ENCODE results near the gene USP17L22. TPM values are rescaled to one million over a fixed set of nuclear protein-coding genes. Genes with fewer than 3 reads are reported as not detected.
"Not testable (repeated sequence)": the region's sequence is repeated elsewhere in the genome, so short reads cannot be mapped to it uniquely, and the experiment has no call there.

Gene USP17L22
- total and polyA plus RNA-seq, 2 of the 4 experiments (the other 2 are of a cell fraction), result not detected

DNA sequence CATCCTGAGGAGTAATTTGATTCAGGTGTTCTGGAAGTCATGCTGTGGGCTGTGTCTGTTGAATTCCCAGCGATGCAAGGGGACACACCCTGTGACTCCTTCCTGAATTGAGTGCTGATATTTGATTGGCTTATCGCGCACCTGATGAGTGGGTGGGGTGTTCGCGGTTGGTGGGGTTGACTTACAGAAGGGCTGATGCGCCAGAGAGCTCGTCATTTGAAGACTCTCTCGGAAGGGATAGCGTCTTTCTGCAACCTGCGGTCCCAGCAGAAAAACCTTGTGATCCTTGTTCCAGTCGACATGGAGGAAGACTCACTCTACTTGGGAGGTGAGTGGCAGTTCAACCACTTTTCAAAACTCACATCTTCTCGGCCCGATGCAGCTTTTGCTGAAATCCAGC, 4.8 kb upstream of the USP17L22 start, which contains the start of gene USP17L21:
Gene USP17L21, plus strand, starts transcription at position 301 of the 400 bp plus-strand sequence. Its CDS starts 0 bp downstream, at position 301.
- H4K20me1 ChIP-seq (ENCODE audit: insufficient read depth, low read length); H3K27me3 ChIP-seq (ENCODE audit: control insufficient read depth, insufficient read depth, low read length); DNase-seq; dilution Hi-C loops (cut with HindIII; ENCODE audit: low sequenced_read_pairs, unreplicated experiment); H3K56ac ChIP-seq (ENCODE audit: extremely low read depth, insufficient read depth, low read length); H2BK15ac ChIP-seq (ENCODE audit: low read depth, low read length); H3K4me2 ChIP-seq (ENCODE audit: low read depth, low read length); H2BK120ac ChIP-seq (ENCODE audit: low read depth, low read length); H2BK5ac ChIP-seq (ENCODE audit: low read depth, low read length, poor library complexity, severe bottlenecking); H2AFZ ChIP-seq (replicated peaks; ENCODE audit: low read length, poor library complexity); H3K14ac ChIP-seq (replicated peaks; ENCODE audit: low read depth, low read length); H2AK5ac ChIP-seq (ENCODE audit: low read depth, low read length); H3K9me1 ChIP-seq (ENCODE audit: insufficient read depth, low read length); H2AK9ac ChIP-seq (replicated peaks; ENCODE audit: low read depth, low read length, poor library complexity); intact Hi-C loops (cut with micrococcal nuclease); H3K79me1 ChIP-seq (ENCODE audit: low read depth in 1 of 2, low read length in 2 of 2); H2BK20ac ChIP-seq (ENCODE audit: low read depth, low read length); H3K4me1 ChIP-seq (ENCODE audit: control insufficient read depth, insufficient read depth, low read length); H3K9me3 ChIP-seq (ENCODE audit: control insufficient read depth, insufficient read depth, low read length); H3K27ac ChIP-seq (ENCODE audit: insufficient read depth, low read length); H4K91ac ChIP-seq (ENCODE audit: insufficient read depth, low read depth, low read length); POLR2A ChIA-PET (ENCODE audit: unreplicated experiment); H4K5ac ChIP-seq (ENCODE audit: low read depth, low read length); in situ Hi-C loops (cut with MboI; ENCODE audit: low sequenced_read_pairs); BruUV-seq (replicated peaks); H3K18ac ChIP-seq (ENCODE audit: low read depth, low read length); ATAC-seq (ENCODE audit: low read depth); H3K4ac ChIP-seq (ENCODE audit: low read depth, low read length); H3K36me3 ChIP-seq (ENCODE audit: control insufficient read depth, insufficient read depth, low read length); H3K9ac ChIP-seq (ENCODE audit: low read depth, low read length); CTCF ChIA-PET; H3K4me3 ChIP-seq (ENCODE audit: insufficient read depth, low read depth, low read length); H4K8ac ChIP-seq (ENCODE audit: low read depth in 2 of 2, low read length in 2 of 2); H3K23ac ChIP-seq (ENCODE audit: low read depth, low read length): not testable (repeated sequence)
- no CpG with 5 or more reads among the region's 13 CpGs for WGBS, 2 experiments (ENCODE audit: extremely low coverage in 2 of 2, insufficient read length in 1 of 2)

DNA sequence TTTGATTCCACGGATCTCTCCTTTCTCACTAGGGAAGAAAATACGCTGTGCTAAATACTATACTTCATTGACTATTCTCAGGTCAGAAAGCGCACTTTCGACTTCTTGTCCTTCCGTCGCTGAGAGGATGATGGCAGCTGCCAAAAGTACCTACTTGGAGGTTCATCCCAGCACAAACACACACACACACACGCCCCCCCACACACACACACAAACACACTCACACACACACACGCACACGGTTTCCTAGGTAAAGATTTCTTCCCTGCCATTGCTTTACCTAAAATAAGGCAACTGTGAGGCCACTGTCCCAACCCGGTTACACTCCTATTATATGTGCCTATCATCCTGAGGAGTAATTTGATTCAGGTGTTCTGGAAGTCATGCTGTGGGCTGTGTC, 4.3 kb downstream of the USP17L22 start:
- H4K5ac ChIP-seq (ENCODE audit: low read depth, low read length); ATAC-seq (ENCODE audit: low read depth); dilution Hi-C loops (cut with HindIII; ENCODE audit: low sequenced_read_pairs, unreplicated experiment): not testable (repeated sequence)

More for the DNA sequence above, 4.3 kb downstream of the USP17L22 start:
- H3K27me3 ChIP-seq (ENCODE audit: control insufficient read depth, insufficient read depth, low read length); H2AK9ac ChIP-seq (replicated peaks; ENCODE audit: low read depth, low read length, poor library complexity); H3K27ac ChIP-seq (ENCODE audit: insufficient read depth, low read length); H3K56ac ChIP-seq (ENCODE audit: extremely low read depth, insufficient read depth, low read length); H3K36me3 ChIP-seq (ENCODE audit: control insufficient read depth, insufficient read depth, low read length); H4K8ac ChIP-seq (ENCODE audit: low read depth in 2 of 2, low read length in 2 of 2); H3K9me3 ChIP-seq (ENCODE audit: control insufficient read depth, insufficient read depth, low read length); H3K79me1 ChIP-seq (ENCODE audit: low read depth in 1 of 2, low read length in 2 of 2); H2BK15ac ChIP-seq (ENCODE audit: low read depth, low read length); H4K20me1 ChIP-seq (ENCODE audit: insufficient read depth, low read length); H2AK5ac ChIP-seq (ENCODE audit: low read depth, low read length); POLR2A ChIA-PET (ENCODE audit: unreplicated experiment); H4K91ac ChIP-seq (ENCODE audit: insufficient read depth, low read depth, low read length); H2AFZ ChIP-seq (replicated peaks; ENCODE audit: low read length, poor library complexity); H2BK20ac ChIP-seq (ENCODE audit: low read depth, low read length); H2BK120ac ChIP-seq (ENCODE audit: low read depth, low read length); DNase-seq; CTCF ChIA-PET; H3K4me2 ChIP-seq (ENCODE audit: low read depth, low read length); H3K18ac ChIP-seq (ENCODE audit: low read depth, low read length); H3K9me1 ChIP-seq (ENCODE audit: insufficient read depth, low read length); H3K4me3 ChIP-seq (ENCODE audit: insufficient read depth, low read depth, low read length); H2BK5ac ChIP-seq (ENCODE audit: low read depth, low read length, poor library complexity, severe bottlenecking); H3K4ac ChIP-seq (ENCODE audit: low read depth, low read length); intact Hi-C loops (cut with micrococcal nuclease); H3K9ac ChIP-seq (ENCODE audit: low read depth, low read length); H3K14ac ChIP-seq (replicated peaks; ENCODE audit: low read depth, low read length); BruUV-seq (replicated peaks); in situ Hi-C loops (cut with MboI; ENCODE audit: low sequenced_read_pairs); H3K23ac ChIP-seq (ENCODE audit: low read depth, low read length); H3K4me1 ChIP-seq (ENCODE audit: control insufficient read depth, insufficient read depth, low read length): not testable (repeated sequence)
- WGBS, 2 experiments (ENCODE audit: extremely low coverage in 2 of 2, insufficient read length in 1 of 2), result 0% methylated on average over 1 of the region's 10 CpGs; no CpG with 5 or more reads in 1 of the 2 experiments
